Keratinocyte (primary cell): ENCODE measurements around the gene B3GNT4.

Experiments
- EZH2 ChIP-seq: IDR thresholded peaks from one replicate; pipeline ENCODE4 v1.6.1; 2012; ENCODE audit warnings: inconsistent platforms, mild to moderate bottlenecking, low read length, moderate library complexity
- TF ChIP-seq, protein P1 (sequence below), 3 experiments: IDR thresholded peaks in 1 of 3; conservative IDR thresholded peaks in 1 of 3; optimal IDR thresholded peaks in 1 of 3; 2 replicates in 2 of 3; 3 replicates in 1 of 3; pipeline versions ENCODE3 to v1.5.1; 2011; ENCODE audit warnings: low read length in 3 of 3, mild to moderate bottlenecking in 3 of 3, moderate library complexity in 2 of 3, control low read depth in 1 of 3, inconsistent platforms in 1 of 3; ENCODE audit not compliant: insufficient read depth in 2 of 3; ENCODE audit errors: extremely low read depth in 1 of 3

DNA sequence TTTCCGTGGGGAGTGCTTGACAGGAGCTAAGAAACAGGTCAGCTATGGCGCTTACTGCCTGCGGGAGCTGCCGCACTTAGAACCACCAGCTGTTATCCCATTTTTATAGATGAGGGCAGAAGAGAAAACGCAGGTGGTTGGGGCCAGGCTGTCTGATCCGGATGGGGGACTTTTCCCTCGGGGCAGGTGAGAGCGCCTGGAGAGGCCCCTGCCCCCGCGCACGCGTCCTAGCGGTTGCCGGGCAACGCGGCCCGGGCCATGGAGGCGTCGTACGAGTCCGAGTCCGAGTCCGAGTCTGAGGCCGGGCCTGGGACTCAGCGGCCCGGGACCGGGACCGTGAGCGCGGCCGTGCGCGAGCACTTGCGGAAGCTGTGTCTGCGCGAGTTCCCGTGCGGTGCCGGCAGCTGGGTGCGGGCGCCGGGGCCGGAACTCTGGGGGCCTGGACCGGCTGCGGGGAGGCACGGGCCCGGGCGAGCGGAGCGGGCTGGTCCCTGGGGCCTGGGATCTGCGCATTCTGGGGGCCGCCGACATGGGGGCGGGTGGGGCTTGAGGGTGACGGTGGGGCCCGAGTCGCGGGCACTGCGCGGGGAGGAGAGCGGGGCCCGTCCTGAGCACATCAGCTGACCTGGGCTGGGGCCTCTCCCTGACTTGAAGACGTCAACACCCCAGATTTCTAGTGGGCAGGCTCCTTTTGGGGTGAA is 20.5 kb upstream of the B3GNT4 start, which contains the start of gene LRRC43:
- TF ChIP-seq, protein P1, sequence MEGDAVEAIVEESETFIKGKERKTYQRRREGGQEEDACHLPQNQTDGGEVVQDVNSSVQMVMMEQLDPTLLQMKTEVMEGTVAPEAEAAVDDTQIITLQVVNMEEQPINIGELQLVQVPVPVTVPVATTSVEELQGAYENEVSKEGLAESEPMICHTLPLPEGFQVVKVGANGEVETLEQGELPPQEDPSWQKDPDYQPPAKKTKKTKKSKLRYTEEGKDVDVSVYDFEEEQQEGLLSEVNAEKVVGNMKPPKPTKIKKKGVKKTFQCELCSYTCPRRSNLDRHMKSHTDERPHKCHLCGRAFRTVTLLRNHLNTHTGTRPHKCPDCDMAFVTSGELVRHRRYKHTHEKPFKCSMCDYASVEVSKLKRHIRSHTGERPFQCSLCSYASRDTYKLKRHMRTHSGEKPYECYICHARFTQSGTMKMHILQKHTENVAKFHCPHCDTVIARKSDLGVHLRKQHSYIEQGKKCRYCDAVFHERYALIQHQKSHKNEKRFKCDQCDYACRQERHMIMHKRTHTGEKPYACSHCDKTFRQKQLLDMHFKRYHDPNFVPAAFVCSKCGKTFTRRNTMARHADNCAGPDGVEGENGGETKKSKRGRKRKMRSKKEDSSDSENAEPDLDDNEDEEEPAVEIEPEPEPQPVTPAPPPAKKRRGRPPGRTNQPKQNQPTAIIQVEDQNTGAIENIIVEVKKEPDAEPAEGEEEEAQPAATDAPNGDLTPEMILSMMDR (optimal IDR thresholded peaks at IDR 0.05 in 1 of 3, IDR thresholded peaks at IDR 0.05 in 1 of 3, conservative IDR thresholded peaks at IDR 0.05 in 1 of 3; ENCODE audit: extremely low read depth in 1 of 3, insufficient read depth in 2 of 3, low read length in 3 of 3), result no peak
- TF ChIP-seq EZH2, result no peak
